Aorta (tissue), 5 donors: ENCODE data around the gene PRKN. TPM values are rescaled to one million over a fixed set of nuclear protein-coding genes. Genes with fewer than 3 reads are reported as not detected.

Experiments used
- ATAC-seq: fragments of 200-7000 bp; cut with Tn5 transposase; one replicate; pipeline ENCODE4 v1.9.1; 2022; ENCODE audit warnings: moderate library complexity; ENCODE audit not compliant: low FRiP score
- DNase-seq, 2 donors: peaks; one replicate each; pipeline ENCODE4 v3.0.0-alpha.2; 2020
- H3K27ac ChIP-seq, 2 donors: one replicate each; pipeline ENCODE4 v1.5.1; 2013; ENCODE audit warnings: low read length in 2 of 2, mild to moderate bottlenecking in 2 of 2, moderate library complexity in 2 of 2, control low read depth in 1 of 2, inconsistent platforms in 1 of 2, low read depth in 1 of 2
- H3K27me3 ChIP-seq, 2 donors: one replicate each; pipeline ENCODE4 v1.6.1; 2013; ENCODE audit warnings: control low read depth in 1 of 2, low read length in 1 of 2, mild to moderate bottlenecking in 1 of 2, moderate library complexity in 1 of 2; ENCODE audit not compliant: insufficient read depth in 2 of 2, control insufficient read depth in 1 of 2
- H3K36me3 ChIP-seq, 2 donors: one replicate each; pipeline ENCODE4 v1.6.1; 2013; ENCODE audit warnings: control low read depth in 1 of 2, low read length in 1 of 2, mild to moderate bottlenecking in 1 of 2; ENCODE audit not compliant: insufficient read depth in 2 of 2, control insufficient read depth in 1 of 2
- H3K4me1 ChIP-seq, 2 donors: one replicate each; pipeline ENCODE4 v1.6.1; 2013; ENCODE audit warnings: low read length in 2 of 2, control low read depth in 1 of 2, mild to moderate bottlenecking in 1 of 2, moderate library complexity in 1 of 2; ENCODE audit not compliant: insufficient read depth in 2 of 2, control insufficient read depth in 1 of 2
- H3K4me3 ChIP-seq, 2 donors: one replicate each; pipeline ENCODE4 v1.5.1; 2013; ENCODE audit warnings: low read length in 2 of 2, control low read depth in 1 of 2, mild to moderate bottlenecking in 1 of 2
- H3K9me3 ChIP-seq: one replicate; pipeline ENCODE4 v1.6.1; 2013; ENCODE audit warnings: mild to moderate bottlenecking, low read length; ENCODE audit not compliant: control insufficient read depth
- WGBS, 2 donors: extraction: QIAGEN DNeasy Blood & Tissue Kit; methylation state at CpG; one replicate each; pipeline ENCODE4 v1.1.7; 2013; 5-methylcytosine and 5-hydroxymethylcytosine counted together
- intact Hi-C, 2 donors: fragments of 100-400 bp; cut with DNase I; formaldehyde crosslinking; loops; one replicate each; pipeline versions ENCODE4 v1.14.2 to v1.15.0; 2022
- polyA plus RNA-seq, 2 donors: library from polyadenylated mRNA; stranded (reverse); fragments of 200-250 nt; gene quantifications; one replicate each; pipeline ENCODE4 v1.2.3, GENCODE V29; 2013
- total RNA-seq, 2 donors: library from RNA; stranded (reverse); fragmentation: NEBNext Ultra II Directional; extraction: Animal tissue kit (Norgen Biotek cat#: 25700); gene quantifications; one replicate each; pipeline ENCODE4 v1.2.1, GENCODE V29; 2021
- donor health status: healthy with polysubstance abuse.
- donor health status: Bipolar disorder and iron deficiency.
- donor health status: DM: no; HTN: no; CAD: no.
- donor health status: DM: no; HTN: no; CAD: no.
- donor health status: DM: yes; HTN: yes; CAD: no.

The PRKN gene
- total and polyA plus RNA-seq, 4 donors = 1.0 to 17.3 (median 5.7) TPM

DNA sequence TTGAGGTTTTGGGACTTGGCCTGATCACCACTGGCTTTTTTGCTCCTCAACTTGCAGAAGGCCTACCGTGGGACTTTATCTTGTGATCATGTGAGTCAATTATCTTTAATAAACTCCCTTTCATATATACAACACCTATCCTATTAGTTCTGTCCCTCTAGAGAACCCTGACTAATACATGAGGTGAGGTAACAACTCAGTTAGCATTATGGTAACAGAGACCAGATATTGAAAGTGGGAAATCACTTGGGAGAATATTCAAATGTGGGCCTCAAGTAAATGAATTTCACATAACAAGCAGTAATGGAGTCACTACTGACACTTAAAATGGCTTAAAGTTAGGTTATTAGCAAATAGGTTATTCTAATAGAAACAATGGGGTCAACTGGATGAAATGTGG, 1015.6 kb downstream of the PRKN start:
- Histone ChIP-seq H3K27me3 (no peaks in the 10 kb centered on the region), H3K4me1 (no peaks in the 10 kb centered on the region), H3K4me3 (no peak overlapping the region), H3K36me3 (no peaks in the 10 kb centered on the region), H3K9me3 (no peaks in the 10 kb centered on the region), H3K27ac (no peak overlapping the region)
- no peak for ATAC-seq
- WGBS, 2 donors = 92 to 100% methylated on average over 1 of the region's 1 CpG
- DNase-seq = no peak
- intact Hi-C loops = no loop called here

GRCh38 chr6:161711515-161711914, 1016.1 kb downstream of the PRKN start:
- Histone ChIP-seq H3K9me3 (no peaks in the 10 kb centered on the region), H3K4me1 (no peaks in the 10 kb centered on the region), H3K36me3 (no peaks in the 10 kb centered on the region), H3K4me3 (no peak overlapping the region), H3K27me3 (no peaks in the 10 kb centered on the region), H3K27ac (no peak overlapping the region)
- no peak for DNase-seq
- no peak for ATAC-seq
- intact Hi-C loops = no loop called here

DNA sequence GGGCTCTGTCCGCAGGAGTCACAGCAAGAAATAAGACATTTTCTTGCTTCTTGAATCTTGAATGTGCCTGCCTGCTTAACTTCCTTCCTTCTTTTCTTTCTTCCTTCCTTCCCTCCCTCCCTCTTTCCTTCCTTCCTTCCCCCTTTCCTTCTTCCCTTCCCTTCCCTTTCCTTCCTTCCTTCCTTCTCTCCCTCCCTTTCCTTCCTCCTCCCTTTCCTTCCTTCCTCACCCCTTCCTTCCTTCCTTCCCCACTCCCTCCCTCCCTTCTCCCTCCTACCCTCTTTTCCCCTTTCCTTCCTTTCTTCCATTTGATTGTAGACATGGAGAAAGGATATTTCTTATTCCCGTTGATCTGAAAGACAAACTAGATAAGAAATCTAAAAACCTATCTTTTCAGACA, 1016.9 kb downstream of the PRKN start:
- ATAC-seq = no peak
- 72 to 81% methylated on average over 2 of the region's 2 CpGs for WGBS, 2 donors
- Histone ChIP-seq H3K4me3 (no peak overlapping the region), H3K27ac (no peak overlapping the region), H3K27me3 (no peaks in the 10 kb centered on the region), H3K36me3 (no peaks in the 10 kb centered on the region), H3K4me1 (no peaks in the 10 kb centered on the region), H3K9me3 (no peaks in the 10 kb centered on the region)
- no peak for DNase-seq
- intact Hi-C loops = no loop called here

- Histone ChIP-seq H3K27ac (no peak overlapping the region), H3K27me3 (no peaks in the 10 kb centered on the region), H3K9me3 (no peaks in the 10 kb centered on the region), H3K4me3 (no peak overlapping the region), H3K36me3 (no peaks in the 10 kb centered on the region), H3K4me1 (no peaks in the 10 kb centered on the region)
- ATAC-seq (no peak), DNase-seq (no peak)
- 34 to 63% methylated on average over 1 of the region's 1 CpG for WGBS, 2 donors
- intact Hi-C loops = no loop called here
These were observed 1026.5 kb downstream of the PRKN start for GRCh38 chr6:161701056-161701455.

DNA sequence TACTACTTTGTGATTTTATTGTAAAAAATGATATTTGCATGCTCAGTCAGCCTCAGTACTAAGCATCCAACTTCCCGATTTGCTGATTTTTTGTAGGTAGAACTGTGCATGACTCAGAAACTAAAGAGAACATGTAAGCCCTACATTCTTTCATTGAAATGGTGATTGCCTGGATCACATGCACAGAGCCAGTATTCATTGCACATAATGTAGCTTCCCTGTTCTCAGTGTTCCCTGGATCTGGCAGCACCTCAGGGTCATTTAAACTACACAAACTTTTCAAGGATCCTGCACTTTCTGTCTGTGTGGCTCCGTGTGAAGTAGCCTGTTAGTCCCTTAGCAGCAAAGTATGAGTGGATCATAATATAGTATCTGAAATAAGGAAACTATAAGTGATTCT, 1030.8 kb downstream of the PRKN start:
- WGBS, 2 donors = 58 to 61% methylated on average over 2 of the region's 2 CpGs
- H3K36me3 ChIP-seq = no peaks in the 10 kb centered on the region
- H3K9me3 ChIP-seq = no peaks in the 10 kb centered on the region
- no peaks in the 10 kb centered on the region for H3K27me3 ChIP-seq
- no peak for ATAC-seq
- H3K4me1 ChIP-seq = no peaks in the 10 kb centered on the region
- DNase-seq = no peak
- no peak overlapping the region for H3K27ac ChIP-seq
- no peak overlapping the region for H3K4me3 ChIP-seq
- intact Hi-C loops = loop anchor here in 1 of 2 donors (10.0 kb wide), 1 partner anchor 282 kb away; no protein-coding TSS in a partner anchor

GRCh38 chr6:161694995-161695394, 1032.6 kb downstream of the PRKN start:
- Histone ChIP-seq H3K9me3 (no peaks in the 10 kb centered on the region), H3K27ac (no peak overlapping the region), H3K27me3 (no peaks in the 10 kb centered on the region), H3K36me3 (no peaks in the 10 kb centered on the region), H3K4me1 (no peaks in the 10 kb centered on the region), H3K4me3 (no peak overlapping the region)
- WGBS, 2 donors = 62 to 67% methylated on average over 3 of the region's 3 CpGs
- DNase-seq (no peak), ATAC-seq (no peak)
- intact Hi-C loops = loop anchor here (5.0 to 10.0 kb wide), 2 partner anchors 278 to 280 kb away; no protein-coding TSS in a partner anchor

DNA sequence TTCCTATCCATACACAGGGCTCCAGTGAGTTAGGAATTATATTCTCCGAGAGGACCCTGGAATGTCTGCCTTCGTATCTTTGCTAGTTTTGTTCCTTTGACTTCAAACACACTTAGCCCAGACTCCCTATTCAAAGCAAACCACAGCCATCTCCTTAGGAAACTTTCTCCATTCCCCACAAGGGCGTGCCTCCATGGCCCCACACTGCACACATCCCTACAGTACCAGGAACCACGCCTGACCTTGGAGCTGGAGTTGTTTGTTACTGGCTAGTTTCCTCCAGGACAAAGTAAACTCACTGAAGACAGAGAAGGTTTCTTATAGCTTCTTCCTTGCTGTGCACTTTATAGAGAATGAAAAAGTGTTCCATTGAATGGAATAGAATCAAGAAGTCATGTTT, 1040.9 kb downstream of the PRKN start:
- ATAC-seq (no peak), DNase-seq (no peak)
- Histone ChIP-seq H3K4me3 (no peak overlapping the region), H3K27ac (no peak overlapping the region), H3K27me3 (no peaks in the 10 kb centered on the region), H3K4me1 (no peaks in the 10 kb centered on the region), H3K36me3 (no peaks in the 10 kb centered on the region), H3K9me3 (no peaks in the 10 kb centered on the region)
- intact Hi-C loops = no loop called here
- WGBS, 2 donors = 90 to 92% methylated on average over 4 of the region's 4 CpGs

- no peaks in the 10 kb centered on the region for H3K9me3 ChIP-seq
- 58 to 60% methylated on average over 6 of the region's 6 CpGs for WGBS, 2 donors
- intact Hi-C loops = no loop called here
- DNase-seq (no peak), ATAC-seq (no peak)
- H3K4me3 ChIP-seq = no peak overlapping the region
- H3K27ac ChIP-seq = no peak overlapping the region
- H3K27me3 ChIP-seq = no peaks in the 10 kb centered on the region
- no peaks in the 10 kb centered on the region for H3K36me3 ChIP-seq
- no peaks in the 10 kb centered on the region for H3K4me1 ChIP-seq
These were observed 1042.7 kb downstream of the PRKN start for GRCh38 chr6:161684731-161685475.

DNA sequence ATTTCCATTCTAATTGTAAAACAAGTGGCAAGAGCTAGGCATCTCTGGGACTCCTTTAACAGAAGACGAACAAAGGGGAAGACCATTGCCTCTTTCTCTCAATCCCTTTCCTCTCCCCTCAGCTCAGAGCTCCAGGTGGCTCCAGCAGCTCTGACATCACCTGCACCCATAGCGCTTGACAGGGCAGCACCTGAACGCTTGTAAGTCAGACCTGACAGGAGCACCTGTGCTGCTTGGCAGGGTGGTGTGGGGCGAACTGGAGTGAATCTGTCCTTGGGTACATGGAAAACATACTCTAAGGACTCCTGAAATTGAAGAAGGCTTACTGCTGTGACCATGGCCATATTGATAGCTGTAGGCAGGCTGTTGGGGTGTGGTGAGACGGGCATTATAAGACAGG, 1044.2 kb downstream of the PRKN start:
- H3K27ac ChIP-seq = no peak overlapping the region
- DNase-seq (no peak), ATAC-seq (no peak)
- no peak overlapping the region for H3K4me3 ChIP-seq
- no peaks in the 10 kb centered on the region for H3K4me1 ChIP-seq
- no peaks in the 10 kb centered on the region for H3K27me3 ChIP-seq
- no peaks in the 10 kb centered on the region for H3K9me3 ChIP-seq
- intact Hi-C loops = no loop called here
- 90 to 91% methylated on average over 5 of the region's 5 CpGs for WGBS, 2 donors
- H3K36me3 ChIP-seq = no peaks in the 10 kb centered on the region
